Measurements from ENCODE around the gene ARHGDIA.
A peak's percentile ranks its signal among the peaks of the same experiment; 100 is the strongest.

Gene ARHGDIA

GRCh38 chr17:81890447-81891302 lies 19.5 kb upstream of the ARHGDIA start:
- H3K4me1 Mint-ChIP-seq = peaks cover 21% of the 10 kb centered on the region
- H3K27me3 Mint-ChIP-seq (ENCODE audit: low read depth, poor library complexity) = no peaks in the 10 kb centered on the region
- no peak for TF ChIP-seq CTCF (IDR thresholded peaks at IDR 0.05)
- H3K4me3 Mint-ChIP-seq = peak overlapping the region; percentile 87
- H3K27ac Mint-ChIP-seq = peak overlapping the region; percentile 74
- peak; percentile 42 for DNase-seq
- H3K36me3 Mint-ChIP-seq (ENCODE audit: low read depth) = peaks cover 37% of the 10 kb centered on the region
- no peaks in the 10 kb centered on the region for H3K9me3 Mint-ChIP-seq

GRCh38 chr17:81889602-81890001 lies 18.5 kb upstream of the ARHGDIA start:
- no peak for DNase-seq
- Mint-ChIP-seq H3K9me3 (no peaks in the 10 kb centered on the region), H3K36me3 (ENCODE audit: low read depth) (peaks cover 40% of the 10 kb centered on the region), H3K27ac (peak overlapping the region; percentile 57), H3K4me1 (peaks cover 21% of the 10 kb centered on the region), H3K27me3 (ENCODE audit: low read depth, poor library complexity) (no peaks in the 10 kb centered on the region), H3K4me3 (peak overlapping the region; percentile 87)
- no peak for TF ChIP-seq CTCF (IDR thresholded peaks at IDR 0.05)

GRCh38 chr17:81888988-81889595 lies 18.0 kb upstream of the ARHGDIA start:
- H3K9me3 Mint-ChIP-seq = no peaks in the 10 kb centered on the region
- DNase-seq = no peak
- peak overlapping the region; percentile 87 for H3K4me3 Mint-ChIP-seq
- no peaks in the 10 kb centered on the region for H3K27me3 Mint-ChIP-seq (ENCODE audit: low read depth, poor library complexity)
- peaks cover 21% of the 10 kb centered on the region for H3K4me1 Mint-ChIP-seq
- no peak for TF ChIP-seq CTCF (IDR thresholded peaks at IDR 0.05)
- peak overlapping the region; percentile 57 for H3K27ac Mint-ChIP-seq
- H3K36me3 Mint-ChIP-seq (ENCODE audit: low read depth) = peaks cover 45% of the 10 kb centered on the region

GRCh38 chr17:81888105-81888987 lies 17.2 kb upstream of the ARHGDIA start:
- H3K4me3 Mint-ChIP-seq = peak overlapping the region; percentile 87
- H3K27me3 Mint-ChIP-seq (ENCODE audit: low read depth, poor library complexity) = no peaks in the 10 kb centered on the region
- peaks cover 21% of the 10 kb centered on the region for H3K4me1 Mint-ChIP-seq
- peaks cover 48% of the 10 kb centered on the region for H3K36me3 Mint-ChIP-seq (ENCODE audit: low read depth)
- DNase-seq = no peak
- H3K27ac Mint-ChIP-seq = no peak overlapping the region
- no peaks in the 10 kb centered on the region for H3K9me3 Mint-ChIP-seq
- no peak for TF ChIP-seq CTCF (IDR thresholded peaks at IDR 0.05)

- Mint-ChIP-seq H3K27ac (peak overlapping the region; percentile 42), H3K36me3 (ENCODE audit: low read depth) (peaks cover 64% of the 10 kb centered on the region), H3K4me1 (peaks cover 21% of the 10 kb centered on the region), H3K27me3 (ENCODE audit: low read depth, poor library complexity) (no peaks in the 10 kb centered on the region), H3K4me3 (no peak overlapping the region), H3K9me3 (no peaks in the 10 kb centered on the region)
- TF ChIP-seq CTCF (IDR thresholded peaks at IDR 0.05) = no peak
- DNase-seq = no peak
These were observed 14.9 kb upstream of the ARHGDIA start for GRCh38 chr17:81885869-81886548.

Measured in nephron progenitor cell (in vitro differentiated cells).